Memory B cell (primary cell): Measurements from ENCODE around the gene GPR183.
"Not testable (repeated sequence)": the region's sequence is repeated elsewhere in the genome, so short reads cannot be mapped to it uniquely, and the experiment has no call there.

Experiments
- ATAC-seq: fragments of 150-1000 bp; cut with Tn5 transposase; 2 replicates; pipeline ENCODE4 v1.10.0; 2021; ENCODE audit warnings: low read depth, mild to moderate bottlenecking, moderate library complexity
- DNase-seq, 2 donors: peaks; one replicate each; pipeline ENCODE4 v3.0.0; 2022; ENCODE audit warnings: low spot score in 2 of 2
- H3K27ac Mint-ChIP-seq: one replicate; pipeline ENCODE4 v1.8.0; 2022; ENCODE audit warnings: mild to moderate bottlenecking, moderate library complexity, mixed read lengths
- H3K27me3 Mint-ChIP-seq: one replicate; pipeline ENCODE4 v1.8.0; 2022; ENCODE audit warnings: mixed read lengths
- H3K36me3 Mint-ChIP-seq: one replicate; pipeline ENCODE4 v1.8.0; 2022; ENCODE audit warnings: mild to moderate bottlenecking, mixed read lengths
- H3K4me1 Mint-ChIP-seq: one replicate; pipeline ENCODE4 v1.8.0; 2022; ENCODE audit warnings: mixed read lengths
- H3K4me3 Mint-ChIP-seq: one replicate; pipeline ENCODE4 v1.8.0; 2022; ENCODE audit warnings: mild to moderate bottlenecking, moderate library complexity, mixed read lengths
- H3K9me3 Mint-ChIP-seq: one replicate; pipeline ENCODE4 v1.8.0; 2022; ENCODE audit warnings: mixed read lengths

The GPR183 gene

GRCh38 chr13:99258210-99258860 is 48.9 kb downstream of the GPR183 start, which contains the start of gene GPR18:
TSS of gene GPR18 (minus strand) at chr13:99258379. CDS start at chr13:99255872, 2,507 bp downstream.
- DNase-seq (peak in 1 of 2 donors; percentile 34), ATAC-seq (peak; percentile 73)
- Mint-ChIP-seq H3K27me3 (no peaks in the 10 kb centered on the region), H3K4me1 (peaks cover 43% of the 10 kb centered on the region), H3K9me3 (no peaks in the 10 kb centered on the region), H3K36me3 (peaks cover 29% of the 10 kb centered on the region), H3K4me3 (peak within 1 kb of the TSS; percentile 97), H3K27ac (peak within 1 kb of the TSS; percentile 89)

GRCh38 chr13:99257291-99257690 is 49.9 kb downstream of the GPR183 start:
- H3K4me1 Mint-ChIP-seq: peaks cover 40% of the 10 kb centered on the region
- DNase-seq: no peak
- no peaks in the 10 kb centered on the region for H3K27me3 Mint-ChIP-seq
- H3K9me3 Mint-ChIP-seq: no peaks in the 10 kb centered on the region
- H3K4me3 Mint-ChIP-seq: peak overlapping the region; percentile 91
- peak overlapping the region; percentile 89 for H3K27ac Mint-ChIP-seq
- H3K36me3 Mint-ChIP-seq: peaks cover 29% of the 10 kb centered on the region
- ATAC-seq: no peak

GRCh38 chr13:99256709-99257108 is 50.5 kb downstream of the GPR183 start:
- no peaks in the 10 kb centered on the region for H3K9me3 Mint-ChIP-seq
- no peaks in the 10 kb centered on the region for H3K27me3 Mint-ChIP-seq
- peaks cover 40% of the 10 kb centered on the region for H3K4me1 Mint-ChIP-seq
- peak overlapping the region; percentile 89 for H3K27ac Mint-ChIP-seq
- peaks cover 29% of the 10 kb centered on the region for H3K36me3 Mint-ChIP-seq
- ATAC-seq (peak; percentile 38), DNase-seq (no peak)
- peak overlapping the region; percentile 91 for H3K4me3 Mint-ChIP-seq

- H3K36me3 Mint-ChIP-seq: peaks cover 31% of the 10 kb centered on the region
- H3K27me3 Mint-ChIP-seq: no peaks in the 10 kb centered on the region
- peaks cover 37% of the 10 kb centered on the region for H3K4me1 Mint-ChIP-seq
- DNase-seq: no peak
- peak overlapping the region; percentile 89 for H3K27ac Mint-ChIP-seq
- ATAC-seq: peak; percentile 53
- no peaks in the 10 kb centered on the region for H3K9me3 Mint-ChIP-seq
- peak overlapping the region; percentile 91 for H3K4me3 Mint-ChIP-seq
Measured at GRCh38 chr13:99256283-99256682, 50.9 kb downstream of the GPR183 start.

GRCh38 chr13:99255271-99255670 is 51.9 kb downstream of the GPR183 start:
- no peaks in the 10 kb centered on the region for H3K27me3 Mint-ChIP-seq
- peaks cover 36% of the 10 kb centered on the region for H3K4me1 Mint-ChIP-seq
- peak overlapping the region; percentile 62 for H3K27ac Mint-ChIP-seq
- peaks cover 37% of the 10 kb centered on the region for H3K36me3 Mint-ChIP-seq
- H3K4me3 Mint-ChIP-seq: peak overlapping the region; percentile 53
- DNase-seq: no peak
- no peaks in the 10 kb centered on the region for H3K9me3 Mint-ChIP-seq
- ATAC-seq: no peak

- no peaks in the 10 kb centered on the region for H3K9me3 Mint-ChIP-seq
- DNase-seq: no peak
- peak overlapping the region; percentile 53 for H3K4me3 Mint-ChIP-seq
- peaks cover 32% of the 10 kb centered on the region for H3K4me1 Mint-ChIP-seq
- H3K27ac Mint-ChIP-seq: peak overlapping the region; percentile 62
- no peaks in the 10 kb centered on the region for H3K27me3 Mint-ChIP-seq
- peaks cover 36% of the 10 kb centered on the region for H3K36me3 Mint-ChIP-seq
- no peak for ATAC-seq
Measured at GRCh38 chr13:99254830-99255229, 52.4 kb downstream of the GPR183 start.

- H3K36me3 Mint-ChIP-seq: peaks cover 49% of the 10 kb centered on the region
- H3K4me3 Mint-ChIP-seq: no peak overlapping the region
- DNase-seq (no peak), ATAC-seq (no peak)
- no peaks in the 10 kb centered on the region for H3K27me3 Mint-ChIP-seq
- H3K27ac Mint-ChIP-seq: peak overlapping the region; percentile 60
- H3K9me3 Mint-ChIP-seq: peaks cover 6% of the 10 kb centered on the region
- peaks cover 28% of the 10 kb centered on the region for H3K4me1 Mint-ChIP-seq
Measured at GRCh38 chr13:99251921-99252320, 55.3 kb downstream of the GPR183 start.

- no peak for ATAC-seq
- Mint-ChIP-seq H3K27ac (peak overlapping the region; percentile 60), H3K27me3 (no peaks in the 10 kb centered on the region), H3K36me3 (peaks cover 51% of the 10 kb centered on the region), H3K4me1 (peaks cover 28% of the 10 kb centered on the region), H3K9me3 (peaks cover 6% of the 10 kb centered on the region), H3K4me3 (no peak overlapping the region)
- no peak for DNase-seq
Measured at GRCh38 chr13:99250982-99251825, 56.0 kb downstream of the GPR183 start.

- not testable (repeated sequence) for ATAC-seq, H3K4me3 Mint-ChIP-seq
Measured at GRCh38 chr13:99249606-99250005, 57.6 kb downstream of the GPR183 start.

GRCh38 chr13:99249178-99249577 is 58.0 kb downstream of the GPR183 start:
- not testable (repeated sequence) for H3K4me3 Mint-ChIP-seq, H3K9me3 Mint-ChIP-seq, H3K27ac Mint-ChIP-seq, DNase-seq, H3K27me3 Mint-ChIP-seq, ATAC-seq
- peaks cover 18% of the 10 kb centered on the region for H3K4me1 Mint-ChIP-seq
- peaks cover 43% of the 10 kb centered on the region for H3K36me3 Mint-ChIP-seq

More at GRCh38 chr13:99249606-99250005, 57.6 kb downstream of the GPR183 start:
- Mint-ChIP-seq H3K36me3 (peaks cover 42% of the 10 kb centered on the region), H3K4me1 (peaks cover 18% of the 10 kb centered on the region)
- H3K9me3 Mint-ChIP-seq, H3K27me3 Mint-ChIP-seq, H3K27ac Mint-ChIP-seq, DNase-seq: not testable (repeated sequence)

- Mint-ChIP-seq H3K36me3 (peaks cover 33% of the 10 kb centered on the region), H3K4me3 (no peak overlapping the region), H3K27ac (no peak overlapping the region), H3K4me1 (peaks cover 10% of the 10 kb centered on the region), H3K9me3 (peaks cover 6% of the 10 kb centered on the region), H3K27me3 (no peaks in the 10 kb centered on the region)
- DNase-seq: no peak
- no peak for ATAC-seq
Measured at GRCh38 chr13:99246100-99246499, 61.1 kb downstream of the GPR183 start.
